ENCODE data around the gene MICB.

The MICB gene

GRCh38 chr6:31531771-31532643 lies 34.1 kb downstream of the MICB start:
- no peaks in the 10 kb centered on the region for H3K27me3 ChIP-seq
- TF ChIP-seq CTCF (IDR thresholded peaks at IDR 0.05), result no peak
- H3K4me1 ChIP-seq (ENCODE audit: control insufficient read depth in 1 of 2, insufficient read depth in 1 of 2, low read depth in 1 of 2, low read length in 1 of 2), result no peaks in the 10 kb centered on the region
- H3K27ac ChIP-seq, result peak overlapping the region; percentile 3
- peaks cover 84% of the 10 kb centered on the region for H3K36me3 ChIP-seq
- H3K4me3 ChIP-seq (ENCODE audit: low read depth in 1 of 2, low read length in 1 of 2), result no peak overlapping the region
- no peaks in the 10 kb centered on the region for H3K9me3 ChIP-seq

- Histone ChIP-seq H3K27me3 (no peaks in the 10 kb centered on the region), H3K9me3 (no peaks in the 10 kb centered on the region), H3K36me3 (peaks cover 93% of the 10 kb centered on the region), H3K4me3 (ENCODE audit: low read depth in 1 of 2, low read length in 1 of 2) (no peak overlapping the region), H3K27ac (no peak overlapping the region), H3K4me1 (ENCODE audit: control insufficient read depth in 1 of 2, insufficient read depth in 1 of 2, low read depth in 1 of 2, low read length in 1 of 2) (no peaks in the 10 kb centered on the region)
- no peak for TF ChIP-seq CTCF (IDR thresholded peaks at IDR 0.05)
Measured at GRCh38 chr6:31532644-31533454, 34.9 kb downstream of the MICB start.

- no peaks in the 10 kb centered on the region for H3K27me3 ChIP-seq
- no peaks in the 10 kb centered on the region for H3K9me3 ChIP-seq
- TF ChIP-seq CTCF (IDR thresholded peaks at IDR 0.05), result no peak
- peaks cover 0 to under 1% of the 10 kb centered on the region in 2 experiments for H3K4me1 ChIP-seq (ENCODE audit: control insufficient read depth in 1 of 2, insufficient read depth in 1 of 2, low read depth in 1 of 2, low read length in 1 of 2)
- no peak overlapping the region for H3K4me3 ChIP-seq (ENCODE audit: low read depth in 1 of 2, low read length in 1 of 2)
- peaks cover 99% of the 10 kb centered on the region for H3K36me3 ChIP-seq
- no peak overlapping the region for H3K27ac ChIP-seq
Measured at GRCh38 chr6:31533455-31533841, 35.5 kb downstream of the MICB start.

- no peak overlapping the region for H3K4me3 ChIP-seq (ENCODE audit: low read depth in 1 of 2, low read length in 1 of 2)
- peak overlapping the region; percentile 11 for H3K27ac ChIP-seq
- H3K36me3 ChIP-seq, result peaks cover 100% of the 10 kb centered on the region
- H3K27me3 ChIP-seq, result no peaks in the 10 kb centered on the region
- peaks cover 2 to 6% of the 10 kb centered on the region in 2 experiments for H3K4me1 ChIP-seq (ENCODE audit: control insufficient read depth in 1 of 2, insufficient read depth in 1 of 2, low read depth in 1 of 2, low read length in 1 of 2)
- no peaks in the 10 kb centered on the region for H3K9me3 ChIP-seq
- TF ChIP-seq CTCF (IDR thresholded peaks at IDR 0.05), result no peak
Measured at GRCh38 chr6:31534011-31534410, 36.1 kb downstream of the MICB start.

GRCh38 chr6:31534521-31535040 lies 36.6 kb downstream of the MICB start:
- peaks cover 100% of the 10 kb centered on the region for H3K36me3 ChIP-seq
- no peaks in the 10 kb centered on the region for H3K27me3 ChIP-seq
- no peak overlapping the region for H3K27ac ChIP-seq
- TF ChIP-seq CTCF (IDR thresholded peaks at IDR 0.05), result no peak
- H3K9me3 ChIP-seq, result no peaks in the 10 kb centered on the region
- H3K4me1 ChIP-seq (ENCODE audit: control insufficient read depth in 1 of 2, insufficient read depth in 1 of 2, low read depth in 1 of 2, low read length in 1 of 2), result peaks cover 8 to 11% of the 10 kb centered on the region in 2 experiments
- H3K4me3 ChIP-seq (ENCODE audit: low read depth in 1 of 2, low read length in 1 of 2), result no peak overlapping the region
